NB4 (cell line): ENCODE results near the gene ITCH.
"Not testable (repeated sequence)": the region's sequence is repeated elsewhere in the genome, so short reads cannot be mapped to it uniquely, and the experiment has no call there.

ENCODE experiments used
- DNase-seq: peaks from one replicate; pipeline ENCODE4 v3.0.0; 2010; ENCODE audit warnings: low read depth
- H3K4me3 ChIP-seq: one replicate; pipeline ENCODE4 v1.5.1; 2011; ENCODE audit warnings: mild to moderate bottlenecking, low read depth, low read length, moderate library complexity
- CTCF ChIP-seq: IDR thresholded peaks from one replicate; pipeline ENCODE4 v1.5.1; 2012; ENCODE audit warnings: low read depth, low read length
- MYC ChIP-seq: IDR thresholded peaks from 2 replicates; pipeline ENCODE4 v1.6.1; 2011; ENCODE audit warnings: low read depth, low read length
- POLR2A ChIP-seq: IDR thresholded peaks from 2 replicates; pipeline ENCODE4 v1.6.1; 2011; ENCODE audit warnings: mild to moderate bottlenecking; ENCODE audit not compliant: insufficient read length; ENCODE audit errors: extremely low read depth
- TF ChIP-seq, protein P1 (sequence below): IDR thresholded peaks from 2 replicates; pipeline ENCODE4 v1.6.1; 2011; ENCODE audit warnings: low read depth, low read length

ITCH gene

DNA sequence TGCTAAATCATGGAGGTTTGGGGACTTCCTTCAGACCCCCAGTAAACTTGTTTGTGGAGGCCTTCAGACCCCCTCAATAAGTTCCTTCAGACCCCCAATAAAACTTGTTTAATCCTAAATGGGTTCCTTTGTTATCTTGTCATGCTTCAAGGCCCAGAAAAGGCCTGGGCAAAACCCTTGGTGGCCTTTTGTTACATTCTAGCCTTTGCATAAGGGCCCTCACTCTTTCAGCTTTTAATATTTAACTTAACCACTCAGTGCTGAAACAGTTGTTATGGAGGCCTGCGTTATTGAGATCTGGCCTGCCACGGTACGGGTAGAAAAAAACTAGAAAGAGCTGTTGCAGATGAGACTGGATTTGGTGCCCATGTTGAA is 148.8 kb downstream of the ITCH start:
- no peak for DNase-seq
- TF ChIP-seq, protein P1, sequence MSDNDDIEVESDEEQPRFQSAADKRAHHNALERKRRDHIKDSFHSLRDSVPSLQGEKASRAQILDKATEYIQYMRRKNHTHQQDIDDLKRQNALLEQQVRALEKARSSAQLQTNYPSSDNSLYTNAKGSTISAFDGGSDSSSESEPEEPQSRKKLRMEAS, result no peak
- TF ChIP-seq CTCF (no peak), MYC (no peak), POLR2A (no peak)
- H3K4me3 ChIP-seq, result no peak overlapping the region

DNA sequence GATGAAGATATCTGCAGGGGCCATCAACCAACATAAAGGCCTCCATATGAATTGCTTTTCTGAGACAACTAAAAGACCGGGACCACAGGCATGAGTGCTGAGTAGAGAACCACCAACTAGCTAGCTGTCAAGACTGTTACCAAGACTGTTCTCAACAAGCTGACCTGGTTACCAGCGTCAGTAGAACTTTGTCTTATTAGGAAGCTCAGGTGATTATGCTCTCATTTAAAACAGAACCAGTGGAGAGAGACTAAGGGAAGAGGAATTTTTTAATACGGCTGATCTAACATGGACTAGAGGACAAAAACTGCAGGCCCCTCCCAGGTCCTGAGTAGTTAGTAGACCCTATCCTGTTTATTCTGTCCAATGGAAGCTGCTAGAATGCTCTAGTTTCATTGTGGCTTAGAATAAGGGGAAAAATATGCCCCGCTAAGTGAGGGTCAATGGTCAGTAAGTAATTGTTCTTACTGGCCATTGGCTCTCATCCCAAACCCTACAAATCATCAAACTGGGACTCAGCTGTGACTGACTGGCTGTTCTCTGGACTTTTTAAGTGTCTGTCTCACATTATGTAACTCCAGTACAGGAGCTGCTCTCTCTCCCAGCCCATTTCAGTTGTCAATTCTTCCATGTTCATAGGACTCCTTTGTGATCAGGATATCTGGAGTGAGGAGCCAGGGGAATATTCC is 149.3 kb downstream of the ITCH start:
- TF ChIP-seq, protein P1, result no peak
- TF ChIP-seq POLR2A, result no peak
- no peak for TF ChIP-seq MYC
- TF ChIP-seq CTCF, result no peak
- no peak overlapping the region for H3K4me3 ChIP-seq
- no peak for DNase-seq

DNA sequence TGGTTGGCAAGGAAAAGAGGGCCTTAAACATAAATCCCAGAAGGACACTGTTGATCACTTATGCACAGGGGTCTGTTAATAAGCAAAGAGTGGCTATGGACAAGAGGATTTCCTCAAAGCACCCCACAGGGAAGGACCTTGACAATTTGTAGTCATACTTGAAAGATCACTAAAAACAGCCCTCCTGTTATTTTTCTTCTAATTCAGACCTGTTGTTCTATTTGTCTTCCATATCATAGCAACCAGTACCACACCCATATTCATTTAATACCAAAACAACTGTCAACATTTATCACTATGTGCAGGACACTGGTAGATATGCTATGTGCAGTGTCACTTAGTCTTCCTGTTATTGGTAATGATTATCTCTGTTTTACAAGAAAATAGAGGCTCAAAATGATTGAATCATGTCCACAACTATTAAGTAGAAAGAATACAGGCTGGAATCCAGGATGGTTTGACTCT is 149.9 kb downstream of the ITCH start:
- DNase-seq, result no peak
- no peak overlapping the region for H3K4me3 ChIP-seq
- no peak for TF ChIP-seq MYC
- TF ChIP-seq POLR2A, result no peak
- TF ChIP-seq, protein P1, result no peak
- no peak for TF ChIP-seq CTCF

DNA sequence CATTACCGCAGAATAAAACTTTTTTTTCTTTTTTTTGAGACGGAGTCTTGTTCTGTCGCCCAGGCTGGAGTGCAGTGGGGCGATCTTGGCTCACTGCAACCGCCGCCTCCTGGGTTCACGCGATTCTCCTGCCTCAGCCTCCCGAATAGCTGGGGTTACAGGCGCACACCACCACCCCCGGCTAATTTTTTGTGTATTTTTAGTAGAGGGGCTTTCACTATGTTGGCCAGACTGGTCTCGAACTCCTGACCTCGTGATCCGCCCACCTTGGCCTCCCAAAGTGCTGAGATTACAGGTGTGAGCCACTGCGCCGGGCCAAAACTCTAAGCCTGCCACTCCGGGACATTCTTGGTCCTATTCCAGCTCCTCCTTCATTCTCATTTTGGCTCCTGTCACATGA is 151.0 kb downstream of the ITCH start:
- H3K4me3 ChIP-seq, DNase-seq: not testable (repeated sequence)

- TF ChIP-seq, protein P1, result no peak
- no peak for TF ChIP-seq POLR2A
- no peak for TF ChIP-seq MYC
- TF ChIP-seq CTCF, result no peak
- DNase-seq, result no peak
- peak overlapping the region; percentile 80 for H3K4me3 ChIP-seq
These were observed 151.9 kb downstream of the ITCH start for GRCh38 chr20:34514897-34515483.

DNA sequence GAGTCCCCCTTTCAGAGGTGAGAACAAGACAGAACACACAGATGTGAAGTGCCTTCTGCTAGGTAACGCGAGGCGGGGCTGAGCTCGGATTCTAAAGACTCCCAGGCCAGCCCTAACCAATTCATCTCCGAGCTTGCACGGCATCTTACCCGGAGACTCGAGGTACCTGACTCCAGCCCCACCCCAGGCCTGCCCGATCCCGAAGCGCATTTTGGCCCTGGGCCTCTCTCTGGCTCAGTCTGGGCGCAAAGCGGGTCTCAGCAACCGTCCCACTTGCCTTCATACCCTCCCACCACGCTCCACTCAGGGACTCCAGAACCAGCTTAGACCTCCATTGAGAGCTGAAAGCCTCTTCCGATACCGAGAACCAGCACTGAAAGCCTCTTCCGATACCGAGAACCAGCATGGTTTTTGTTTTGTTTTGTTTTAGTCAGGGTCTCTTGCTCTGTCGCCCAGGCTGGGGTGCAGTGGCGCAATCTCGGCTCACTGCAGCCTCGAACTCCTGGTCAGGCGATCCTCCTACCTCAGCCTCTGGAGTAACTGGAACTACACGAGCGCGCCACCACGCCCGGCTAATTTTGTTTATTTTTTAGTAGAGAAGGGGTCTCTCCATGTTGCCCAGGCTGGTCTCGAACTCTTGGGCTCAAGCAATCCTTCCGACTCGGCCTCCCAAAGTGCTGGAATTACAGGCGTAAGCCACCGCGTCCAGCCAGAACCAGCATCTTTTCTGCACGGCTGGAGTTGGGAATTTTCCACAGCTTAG is 152.6 kb downstream of the ITCH start:
- peak; percentile 79 for DNase-seq
- peak overlapping the region; percentile 80 for H3K4me3 ChIP-seq
- TF ChIP-seq, protein P1, result no peak
- TF ChIP-seq MYC, result no peak
- peak; percentile 18 for TF ChIP-seq POLR2A
- TF ChIP-seq CTCF, result no peak
